LNCaP clone FGC (cell line): ENCODE measurements around the gene SDR42E1.

Experiments used
- DNase-seq: peaks from one replicate; pipeline ENCODE4 v3.0.0-alpha.2; 2011; ENCODE audit warnings: low read depth
- H3K4me3 ChIP-seq: 2 replicates; pipeline ENCODE4 v1.5.1; 2011; ENCODE audit warnings: mild to moderate bottlenecking, low read depth, low read length, control low read depth
- TF ChIP-seq, protein P1 (sequence below): IDR thresholded peaks from 2 replicates; pipeline ENCODE4 v1.5.1; 2012; ENCODE audit warnings: mild to moderate bottlenecking; ENCODE audit not compliant: control insufficient read depth, insufficient read depth; ENCODE audit errors: extremely low read depth

The SDR42E1 gene

DNA sequence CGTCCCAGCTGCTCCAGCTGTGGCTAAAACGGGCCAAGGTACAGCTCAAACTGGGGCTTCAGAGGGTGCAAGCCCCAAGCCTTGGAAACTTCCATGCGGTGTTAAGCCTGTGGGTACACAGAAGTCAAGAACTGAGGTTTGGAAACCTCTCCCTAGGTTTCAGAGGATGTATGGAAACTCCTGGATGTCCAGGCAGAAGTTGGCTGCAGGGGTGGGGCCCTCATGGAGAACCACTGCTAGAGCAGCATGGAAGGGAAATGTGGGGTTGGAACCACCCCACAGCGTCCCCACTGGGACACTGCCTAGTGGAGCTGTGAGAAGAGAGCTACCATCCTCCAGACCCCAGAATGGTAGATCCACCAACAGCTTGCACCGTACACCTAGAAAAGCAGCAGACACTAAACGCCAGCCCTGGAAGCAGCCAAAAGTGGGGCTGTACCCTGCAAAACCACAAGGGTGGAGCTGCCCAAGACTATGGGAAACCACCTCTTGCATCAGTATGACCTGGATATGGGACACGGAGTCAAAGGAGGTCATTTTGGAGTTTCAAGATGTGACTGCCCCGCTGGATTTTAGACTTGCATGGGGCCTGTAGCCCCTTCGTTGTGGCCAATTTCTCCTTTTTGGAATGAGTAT is 2.2 kb downstream of the SDR42E1 start:
- no peak for DNase-seq
- TF ChIP-seq, protein P1, sequence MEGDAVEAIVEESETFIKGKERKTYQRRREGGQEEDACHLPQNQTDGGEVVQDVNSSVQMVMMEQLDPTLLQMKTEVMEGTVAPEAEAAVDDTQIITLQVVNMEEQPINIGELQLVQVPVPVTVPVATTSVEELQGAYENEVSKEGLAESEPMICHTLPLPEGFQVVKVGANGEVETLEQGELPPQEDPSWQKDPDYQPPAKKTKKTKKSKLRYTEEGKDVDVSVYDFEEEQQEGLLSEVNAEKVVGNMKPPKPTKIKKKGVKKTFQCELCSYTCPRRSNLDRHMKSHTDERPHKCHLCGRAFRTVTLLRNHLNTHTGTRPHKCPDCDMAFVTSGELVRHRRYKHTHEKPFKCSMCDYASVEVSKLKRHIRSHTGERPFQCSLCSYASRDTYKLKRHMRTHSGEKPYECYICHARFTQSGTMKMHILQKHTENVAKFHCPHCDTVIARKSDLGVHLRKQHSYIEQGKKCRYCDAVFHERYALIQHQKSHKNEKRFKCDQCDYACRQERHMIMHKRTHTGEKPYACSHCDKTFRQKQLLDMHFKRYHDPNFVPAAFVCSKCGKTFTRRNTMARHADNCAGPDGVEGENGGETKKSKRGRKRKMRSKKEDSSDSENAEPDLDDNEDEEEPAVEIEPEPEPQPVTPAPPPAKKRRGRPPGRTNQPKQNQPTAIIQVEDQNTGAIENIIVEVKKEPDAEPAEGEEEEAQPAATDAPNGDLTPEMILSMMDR = no peak
- no peak overlapping the region for H3K4me3 ChIP-seq

DNA sequence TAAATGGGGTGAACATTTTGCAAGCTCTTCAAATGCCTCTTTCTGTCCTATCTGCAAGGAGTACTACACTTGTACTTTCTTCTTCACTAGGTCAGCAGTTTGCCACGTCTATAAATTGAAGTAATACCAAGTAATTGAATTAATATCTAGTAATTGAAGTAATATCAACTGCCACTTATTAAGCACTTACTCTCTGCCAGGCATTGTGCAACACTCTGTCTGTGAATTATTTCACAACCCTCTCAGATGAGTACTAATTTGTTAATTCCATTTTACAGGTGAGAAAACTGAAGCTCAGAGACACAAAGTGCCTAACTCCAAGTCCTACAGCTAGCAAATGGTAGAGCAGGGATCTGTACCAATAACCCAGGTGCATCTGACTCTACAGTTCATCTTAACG is 4.1 kb downstream of the SDR42E1 start:
- TF ChIP-seq, protein P1 = no peak
- DNase-seq = no peak
- no peak overlapping the region for H3K4me3 ChIP-seq

DNA sequence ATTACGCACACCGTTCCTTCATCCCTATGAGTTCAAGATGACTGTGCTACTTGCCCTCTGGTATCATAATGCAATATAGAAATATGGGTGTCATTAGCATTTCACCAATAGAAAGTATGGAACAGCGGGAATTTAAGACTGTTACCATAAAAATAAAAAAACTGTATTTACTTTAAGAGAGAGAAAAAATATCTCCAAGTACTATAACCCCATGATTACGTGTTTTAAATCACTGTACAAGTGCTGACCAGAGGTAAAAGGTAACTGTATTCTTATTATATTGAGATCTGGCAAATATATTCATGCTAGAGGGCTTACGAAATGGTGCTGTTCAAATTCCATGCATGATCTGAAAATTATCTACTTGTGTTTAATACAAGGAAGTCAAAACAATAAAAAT is 5.2 kb downstream of the SDR42E1 start:
- DNase-seq = no peak
- H3K4me3 ChIP-seq = no peak overlapping the region
- TF ChIP-seq, protein P1 = no peak

DNA sequence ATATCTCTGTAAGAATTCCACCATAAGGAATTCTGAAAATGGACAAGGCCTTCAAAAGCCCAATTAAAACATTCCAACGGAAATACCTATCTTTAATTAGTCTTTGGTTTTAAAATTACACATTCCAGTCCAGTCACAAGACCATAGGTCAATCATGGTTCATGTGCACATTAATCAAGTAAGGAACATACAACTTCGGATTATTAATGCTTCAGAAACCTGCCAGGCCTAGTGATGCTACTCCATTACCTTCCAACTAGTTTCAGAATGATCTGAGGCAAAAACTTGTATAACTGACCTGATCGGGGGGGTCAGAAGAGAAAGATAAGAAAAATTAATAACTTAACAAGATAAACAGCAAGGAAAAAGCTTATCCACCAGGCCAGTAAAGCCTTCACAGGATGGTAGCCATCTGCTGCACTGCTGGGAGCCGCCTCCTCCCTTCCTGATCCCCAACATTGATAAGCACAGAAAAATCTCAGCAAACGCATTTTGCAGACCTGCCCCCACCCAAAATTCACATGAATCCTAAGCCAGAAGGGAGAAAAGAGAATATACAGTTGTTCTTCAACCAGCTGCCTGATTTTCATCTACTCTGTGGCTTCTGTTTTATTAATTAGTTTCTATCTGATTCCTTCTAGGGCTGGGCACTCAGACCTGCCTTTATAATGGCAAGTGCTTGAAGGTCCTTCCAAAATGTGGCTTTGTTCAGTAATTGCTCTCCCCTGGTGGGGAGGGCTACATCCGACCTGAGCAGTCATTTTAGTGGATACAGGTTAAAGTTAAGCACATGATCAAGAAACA is 6.0 kb downstream of the SDR42E1 start:
- DNase-seq = no peak
- TF ChIP-seq, protein P1 = no peak
- H3K4me3 ChIP-seq = no peak overlapping the region

DNA sequence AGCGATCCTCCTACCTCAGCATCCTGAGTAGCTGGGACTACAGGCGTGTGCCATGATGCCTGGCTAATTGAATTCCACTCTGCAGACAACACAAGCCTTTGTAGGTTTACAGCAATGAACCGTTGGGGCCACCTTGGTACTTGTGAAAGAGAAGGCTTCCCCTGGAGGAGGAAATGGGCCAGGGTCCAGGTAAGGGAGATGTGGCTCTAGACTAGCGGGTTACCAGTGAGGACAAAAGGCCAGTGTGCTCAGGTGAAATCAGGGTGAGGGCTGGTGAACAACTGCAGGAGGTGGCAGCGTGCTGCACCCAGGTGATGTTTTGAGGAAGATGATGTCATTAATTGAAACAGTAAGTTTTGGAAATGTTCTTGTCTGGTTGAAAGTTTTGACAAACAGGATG is 6.7 kb downstream of the SDR42E1 start:
- DNase-seq = no peak
- TF ChIP-seq, protein P1 = no peak

GRCh38 chr16:82002831-82003230 is 8.4 kb downstream of the SDR42E1 start:
- no peak overlapping the region for H3K4me3 ChIP-seq
- TF ChIP-seq, protein P1 = no peak
- DNase-seq = no peak

More for the DNA sequence above, 6.7 kb downstream of the SDR42E1 start:
- H3K4me3 ChIP-seq = no peak overlapping the region
